Stimulated activated CD4-positive, alpha-beta T cell treated with anti-CD3 and anti-CD28 coated beads, TNF-alpha, amount 100 ng/mL, for 1 hour (primary cell): ENCODE measurements around the gene MAP3K7CL.
"Not testable (repeated sequence)": the region's sequence is repeated elsewhere in the genome, so short reads cannot be mapped to it uniquely, and the experiment has no call there.

Experiments
- DNase-seq, 3 donors: peaks; one replicate each; pipeline ENCODE4 v3.0.0-alpha.2; 2020; ENCODE audit warnings: low read depth in 3 of 3, low spot score in 1 of 3

MAP3K7CL gene

DNA sequence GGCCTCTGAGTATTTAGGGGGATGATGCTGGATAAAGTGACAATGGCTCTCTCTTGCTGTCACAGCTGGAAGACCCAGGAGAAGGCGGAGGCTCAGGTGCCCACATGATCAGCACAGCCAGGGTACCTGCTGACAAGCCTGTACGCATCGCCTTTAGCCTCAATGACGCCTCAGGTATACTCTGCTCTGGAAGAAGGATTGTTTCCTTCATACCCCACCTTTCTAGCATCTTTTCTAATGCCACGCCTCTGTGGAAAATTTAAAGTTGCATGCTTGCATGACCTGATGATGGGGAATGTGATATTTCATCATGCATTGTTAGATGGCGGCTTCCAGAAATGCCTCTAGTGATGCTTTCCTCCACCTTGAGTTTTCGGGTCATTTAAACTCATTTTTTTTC is 2.8 kb downstream of the MAP3K7CL start:
- no peak for DNase-seq

DNA sequence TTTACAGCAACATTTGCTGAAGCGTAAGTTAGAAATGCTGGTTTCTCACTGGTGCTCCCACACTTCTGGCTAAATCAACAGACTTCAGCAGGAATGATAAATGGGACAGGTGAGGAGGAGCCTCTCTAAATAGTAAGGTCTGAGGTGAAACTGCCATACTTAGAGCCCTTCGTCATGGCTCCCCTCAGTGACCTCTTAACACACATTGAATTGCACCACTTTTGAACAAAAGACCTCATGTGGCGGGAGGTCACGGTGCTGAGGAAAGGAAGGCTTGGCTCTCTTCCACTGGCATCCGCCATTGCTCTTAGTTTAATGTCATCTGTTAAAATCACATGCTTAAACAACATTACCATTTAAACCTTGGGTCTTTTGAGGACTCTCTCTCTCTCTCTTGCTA is 3.4 kb downstream of the MAP3K7CL start:
- DNase-seq, result no peak

DNA sequence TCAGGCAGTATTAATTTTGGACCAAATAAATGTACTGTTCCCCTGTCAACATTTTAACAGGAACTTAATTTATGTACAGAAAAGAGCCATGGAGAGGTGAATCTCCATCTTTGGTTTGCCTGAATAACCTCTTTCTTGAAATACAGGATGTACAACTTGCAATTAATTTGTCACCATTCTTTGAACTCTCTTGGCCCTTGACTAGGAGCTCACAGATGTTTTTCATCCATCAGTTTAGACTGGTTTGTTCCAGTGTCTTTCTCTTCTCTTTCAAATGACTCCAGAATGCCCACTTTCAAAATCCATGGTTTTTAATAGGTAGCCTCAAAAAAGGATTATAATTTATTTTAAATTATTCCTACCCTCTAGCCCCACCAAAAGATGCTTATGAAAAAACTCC is 5.0 kb downstream of the MAP3K7CL start:
- DNase-seq, result no peak

DNA sequence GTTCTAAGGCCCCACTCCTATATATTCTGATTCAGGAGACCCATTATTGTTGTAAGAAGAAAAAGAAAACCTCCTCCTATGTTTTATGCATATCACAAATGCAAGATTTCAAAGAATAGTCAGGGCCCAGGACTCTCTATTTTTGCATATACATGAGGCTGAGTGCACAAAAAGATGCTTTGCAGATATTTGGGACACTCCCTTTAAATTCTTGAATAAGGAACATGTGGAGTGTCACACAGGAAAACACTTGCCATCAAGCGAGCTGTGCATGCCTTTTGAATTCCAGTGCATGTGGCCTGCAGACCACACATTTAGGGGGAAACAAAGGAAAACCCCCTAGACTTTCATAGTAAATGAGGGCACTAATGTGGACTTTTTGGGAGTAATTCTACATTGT is 5.6 kb downstream of the MAP3K7CL start:
- DNase-seq, result no peak

DNA sequence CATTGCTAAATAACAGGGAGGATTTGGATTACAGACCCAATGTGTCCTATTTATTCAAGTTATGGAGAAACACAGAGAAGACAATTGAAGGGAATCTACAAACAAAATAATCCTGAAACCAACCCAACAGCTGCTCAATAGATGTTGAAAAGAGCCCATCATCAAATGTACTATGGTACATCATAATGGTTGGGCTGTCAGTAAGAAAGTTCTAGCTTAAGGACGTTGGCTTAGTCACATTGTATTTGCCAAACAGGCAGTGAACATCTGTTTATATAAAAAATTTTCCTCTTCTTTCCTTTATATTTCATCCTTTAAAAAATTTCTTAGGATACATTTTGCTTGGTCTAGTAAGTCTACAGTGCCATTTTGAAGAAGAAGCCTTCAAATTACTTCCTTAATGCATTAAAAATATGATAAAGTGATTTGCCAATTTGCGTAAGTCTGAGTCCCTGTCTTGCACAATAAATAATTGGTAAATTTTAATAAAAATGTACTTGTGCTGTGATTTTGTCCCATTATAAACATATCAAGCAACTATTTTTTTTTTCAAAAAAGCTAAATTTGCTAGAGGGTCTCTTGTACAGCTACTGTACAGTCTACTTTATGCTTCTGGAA is 14.4 kb downstream of the MAP3K7CL start:
- no peak for DNase-seq

DNA sequence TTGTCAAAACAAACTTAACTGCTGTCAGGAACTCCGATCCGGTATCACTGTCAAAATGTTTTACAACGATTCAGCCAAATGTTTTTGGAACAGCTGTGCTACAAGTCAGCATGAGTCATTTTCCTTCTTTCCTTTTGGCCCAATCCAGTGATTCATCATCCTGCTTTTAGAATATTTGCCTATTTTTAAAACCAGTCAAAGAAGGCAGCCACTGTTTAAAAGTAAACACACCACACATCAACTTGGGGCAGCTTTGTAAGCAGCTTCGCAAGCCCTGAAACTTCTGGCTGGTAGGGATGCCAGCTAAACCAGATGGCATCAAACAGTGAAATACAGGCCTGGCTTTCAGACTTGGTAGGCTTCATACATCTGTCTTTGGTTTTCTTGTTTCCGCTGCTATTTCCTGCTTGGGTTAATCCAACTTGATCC is 14.9 kb downstream of the MAP3K7CL start:
- no peak for DNase-seq

DNA sequence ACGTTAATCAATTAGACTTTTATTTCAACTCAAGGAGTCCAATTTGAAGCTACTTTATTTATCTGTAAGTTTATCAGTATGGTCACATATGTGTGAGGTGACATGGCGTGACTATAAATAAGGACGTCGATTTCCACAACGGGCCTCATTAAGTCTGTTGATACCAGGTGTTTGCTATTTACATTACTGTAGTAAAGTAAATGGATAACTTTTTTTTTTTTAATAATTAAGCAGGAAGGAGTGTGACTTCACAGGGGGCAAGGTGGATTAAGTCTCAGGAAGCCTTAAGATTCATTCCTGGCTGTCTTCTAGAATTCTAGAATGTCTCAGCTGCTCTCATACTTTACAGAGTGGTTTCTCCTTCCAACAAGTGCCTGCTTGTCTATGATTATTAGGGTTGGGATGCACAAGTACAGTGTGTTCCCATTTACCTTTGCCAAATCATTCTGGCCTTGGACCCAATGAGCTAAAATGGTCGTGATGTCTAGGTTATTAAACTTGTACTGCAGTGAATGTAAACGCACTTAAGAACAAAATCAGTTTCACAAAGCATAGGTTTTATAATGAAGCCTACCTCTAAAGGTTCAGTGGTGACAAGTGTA is 15.5 kb downstream of the MAP3K7CL start:
- DNase-seq, result no peak

DNA sequence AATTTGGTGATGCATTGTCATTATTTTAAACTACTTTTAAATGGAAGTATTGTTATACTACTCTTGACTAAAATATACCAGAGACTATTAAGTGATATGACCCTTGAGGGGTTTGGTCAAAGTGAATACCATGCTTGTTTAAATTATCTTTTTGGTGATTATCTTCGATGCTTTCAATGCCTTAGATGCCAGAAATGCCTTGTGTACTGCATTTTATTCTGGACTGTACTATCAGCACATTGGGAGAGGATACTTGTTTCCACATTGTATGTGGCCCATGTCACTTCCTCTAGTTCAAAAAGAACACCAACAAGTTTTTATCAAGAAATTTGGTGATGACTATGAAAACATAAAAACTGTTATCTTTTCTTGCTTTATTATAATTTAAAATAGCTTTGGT is 16.3 kb downstream of the MAP3K7CL start:
- no peak for DNase-seq

DNA sequence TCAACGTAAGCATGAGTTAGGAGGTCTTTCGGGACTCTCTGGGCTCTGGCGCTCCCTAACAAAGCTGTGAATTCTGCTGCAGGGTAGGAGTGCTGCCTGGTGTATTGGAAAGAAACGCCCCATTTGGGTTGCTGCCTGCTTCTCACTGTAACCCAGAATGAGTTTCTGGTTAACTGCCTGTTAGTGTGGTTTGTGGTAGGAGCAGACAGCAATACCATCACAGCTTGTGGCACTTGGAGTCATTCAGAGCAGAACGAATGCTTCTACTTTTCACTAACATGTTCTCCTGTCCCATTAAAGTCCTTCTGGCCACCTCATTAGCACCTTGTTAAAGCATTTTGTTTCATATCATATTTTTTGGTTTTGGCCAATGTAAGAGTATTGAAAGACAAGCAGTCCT is 18.1 kb downstream of the MAP3K7CL start:
- no peak for DNase-seq

DNA sequence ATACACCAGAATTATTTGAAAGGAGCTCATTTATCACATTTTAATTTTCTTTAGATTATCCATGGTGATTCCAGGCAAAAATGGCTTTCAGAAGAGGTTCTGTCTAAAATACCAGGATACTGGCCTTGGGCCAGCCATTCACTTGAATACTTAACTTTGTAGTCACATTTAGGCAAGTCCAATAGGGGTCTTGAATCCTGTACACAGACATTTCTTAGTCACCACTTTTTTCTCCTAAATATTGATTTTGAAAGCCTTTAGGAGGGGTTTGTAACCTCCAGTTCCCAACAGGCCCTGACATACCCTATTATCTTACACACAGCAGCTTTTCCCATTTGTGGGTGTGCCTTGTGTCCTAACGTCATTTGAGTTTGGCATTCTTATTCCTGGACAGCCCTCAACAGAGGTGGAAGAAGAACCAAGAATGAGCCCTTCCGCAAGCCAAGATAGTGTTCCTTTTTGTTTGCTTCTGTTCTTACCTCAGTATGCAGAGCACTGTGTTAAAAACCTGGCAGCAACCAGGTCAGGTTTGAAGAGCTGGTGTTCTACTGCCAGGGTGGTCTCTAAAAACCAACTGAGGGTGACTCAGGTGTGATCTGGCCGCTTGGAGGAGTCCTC is 19.5 kb downstream of the MAP3K7CL start:
- no peak for DNase-seq

DNA sequence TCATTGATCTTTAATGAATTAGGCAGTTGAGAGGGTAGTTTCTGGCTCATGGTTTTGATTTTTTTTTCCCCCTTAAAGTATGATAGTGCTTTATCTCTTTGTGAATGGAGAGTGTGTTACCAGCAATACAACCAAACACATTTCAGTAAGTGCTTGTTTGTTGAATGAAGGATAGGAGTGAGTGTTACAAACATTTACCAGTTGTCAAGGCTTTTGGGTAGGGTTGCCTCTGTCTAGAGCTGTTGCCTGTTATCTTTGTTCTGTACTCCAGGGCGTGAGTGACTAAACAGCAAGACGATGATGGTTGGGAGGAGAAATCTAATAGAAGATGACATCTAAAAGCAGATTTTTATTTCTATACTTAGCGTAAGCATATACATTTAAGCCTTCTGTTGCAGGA is 21.5 kb downstream of the MAP3K7CL start:
- DNase-seq, result no peak

DNA sequence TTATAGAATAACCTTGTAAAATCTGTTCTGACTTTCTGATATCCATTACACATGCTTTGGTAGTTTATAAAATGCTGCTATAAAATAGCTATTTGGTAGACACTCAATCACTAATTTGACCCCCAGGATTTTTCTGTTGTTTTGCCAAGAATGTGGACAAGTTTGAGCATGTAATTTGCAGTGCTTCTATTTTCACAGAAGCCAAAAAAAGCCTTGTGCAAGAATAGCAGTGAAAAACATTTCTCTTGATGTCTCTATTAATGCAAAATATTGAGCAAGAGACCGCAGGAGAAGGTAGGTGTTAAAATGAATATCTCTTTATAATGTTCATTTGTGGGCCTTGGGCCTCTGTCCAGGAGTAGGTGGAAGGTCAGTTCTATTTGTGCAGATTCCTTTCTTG is 22.5 kb downstream of the MAP3K7CL start:
- no peak for DNase-seq

DNA sequence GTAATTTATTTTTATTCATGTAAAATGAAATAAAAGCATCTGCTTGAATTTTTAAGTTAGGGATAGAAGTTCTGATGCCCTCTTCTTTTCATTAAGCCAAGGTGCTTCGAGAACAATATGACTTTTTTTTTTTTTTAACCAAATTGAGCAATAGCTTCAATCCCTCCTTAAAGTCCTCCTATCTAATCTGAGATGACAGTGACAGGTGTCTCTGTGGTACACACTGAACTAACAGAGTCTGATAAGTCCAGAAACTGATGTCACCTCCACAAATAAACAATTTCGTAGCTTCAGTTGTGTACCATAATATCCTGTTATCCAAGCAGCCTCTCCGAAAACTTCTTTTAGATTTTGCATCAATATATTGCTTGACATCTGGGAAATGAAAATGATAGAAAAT is 23.8 kb downstream of the MAP3K7CL start:
- DNase-seq, result no peak

DNA sequence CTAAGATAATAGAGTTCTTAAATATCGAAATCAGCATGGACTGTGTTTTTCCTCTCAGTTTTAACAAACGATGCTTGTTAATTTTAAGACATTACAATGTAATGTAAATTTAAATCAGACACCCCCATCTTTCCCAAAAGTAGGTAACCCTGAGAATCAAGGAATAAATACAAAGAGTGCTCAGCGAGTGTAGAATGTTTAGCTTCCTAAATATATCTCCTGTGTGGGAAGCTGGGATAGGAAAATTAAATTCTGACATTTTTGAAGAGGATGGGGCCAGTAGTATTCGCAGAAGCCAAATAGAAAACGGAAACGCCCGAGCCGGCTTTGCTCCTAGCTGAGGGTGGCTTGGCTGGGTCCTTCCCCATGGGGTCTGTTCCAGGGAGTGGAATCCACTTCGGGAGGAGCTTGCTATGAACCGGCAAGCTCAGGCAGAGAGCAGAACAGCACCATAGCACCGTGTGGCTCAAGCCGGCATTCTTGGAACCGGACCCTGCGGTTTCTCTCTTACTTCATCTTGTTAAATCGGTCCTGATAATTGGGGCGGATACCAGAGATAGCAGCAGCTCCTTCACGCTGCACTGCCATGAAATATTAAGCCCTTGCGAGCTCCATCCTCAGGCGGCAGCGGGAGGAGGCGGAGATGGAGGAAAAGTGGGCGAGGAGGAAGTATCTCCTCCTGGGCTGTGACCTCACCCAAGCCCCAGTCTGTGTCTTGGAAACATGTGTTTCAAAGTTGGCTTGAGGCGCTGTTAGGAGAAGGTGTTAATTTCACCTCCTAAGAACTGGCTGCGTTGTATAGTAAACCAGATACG is 24.9 kb downstream of the MAP3K7CL start:
- DNase-seq, result no peak

DNA sequence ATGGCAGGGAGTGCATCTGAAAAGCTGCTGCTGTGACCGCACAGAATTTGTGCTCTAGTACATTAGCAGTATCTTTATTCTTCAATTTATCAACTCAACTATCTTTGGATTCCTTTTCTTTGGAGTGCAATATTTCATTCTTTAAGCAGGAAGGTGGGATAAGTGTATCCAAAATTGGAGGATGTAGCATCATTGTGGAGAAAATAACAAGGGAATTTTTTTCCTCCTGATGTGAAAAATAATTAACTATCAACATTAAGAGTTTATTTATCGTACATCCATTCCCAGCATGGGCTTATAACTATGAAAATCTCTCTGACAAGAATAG is 25.5 kb downstream of the MAP3K7CL start:
- DNase-seq, result no peak

DNA sequence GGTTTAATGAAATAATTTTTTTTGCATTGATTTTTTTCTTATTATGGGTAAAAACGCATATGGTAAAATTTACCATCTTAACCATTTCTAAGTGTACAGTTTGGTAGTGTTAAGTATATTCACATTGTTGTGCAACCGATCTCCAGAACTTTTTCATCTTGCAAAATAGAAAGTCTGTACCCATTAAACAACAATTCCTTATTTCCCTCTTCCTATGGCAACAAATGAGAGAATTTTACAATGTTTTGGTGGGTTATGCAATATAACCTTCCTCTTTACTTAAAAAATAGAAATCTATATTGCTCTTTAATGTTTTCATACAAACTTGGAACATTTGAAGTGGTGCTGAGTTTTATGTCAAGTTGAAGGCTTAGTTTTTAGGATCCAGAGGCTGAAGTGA is 26.6 kb downstream of the MAP3K7CL start:
- no peak for DNase-seq

DNA sequence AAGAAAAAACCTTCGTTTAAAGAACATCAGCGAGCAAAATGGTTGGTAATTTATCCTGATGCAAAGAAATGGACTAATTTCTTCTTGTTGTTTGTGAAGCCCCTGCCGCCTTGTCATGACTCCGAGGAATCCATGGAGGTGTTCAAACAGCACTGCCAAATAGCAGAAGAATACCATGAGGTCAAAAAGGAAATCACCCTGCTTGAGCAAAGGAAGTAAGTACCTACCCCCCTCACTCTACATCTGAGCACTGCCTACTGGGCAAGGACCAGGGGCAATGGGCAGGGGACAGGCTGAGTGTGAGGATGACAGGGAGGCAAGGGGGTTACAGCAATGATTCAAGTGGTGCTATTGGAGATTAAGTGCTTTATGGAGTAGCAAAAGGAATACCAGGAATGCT is 29.4 kb downstream of the MAP3K7CL start:
- DNase-seq, result no peak

DNA sequence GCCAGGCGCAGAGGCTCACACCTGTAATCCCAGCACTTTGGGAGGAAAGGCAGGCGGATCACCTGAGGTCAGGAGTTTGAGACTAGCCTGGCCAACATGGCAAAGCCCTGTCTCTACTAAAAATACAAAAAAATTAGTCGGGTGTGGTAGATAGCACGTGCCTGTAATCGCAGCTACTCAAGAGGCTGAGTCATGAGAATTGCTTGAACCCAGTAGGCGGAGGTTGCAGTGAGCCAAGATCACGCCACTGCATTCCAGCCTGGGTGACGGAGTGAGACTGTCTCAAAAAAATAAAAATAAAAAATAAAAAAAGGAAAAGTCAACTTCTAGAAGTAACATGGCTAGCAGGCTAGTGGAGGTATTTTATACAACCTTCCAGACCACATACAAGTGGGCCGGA is 32.4 kb downstream of the MAP3K7CL start:
- DNase-seq, result not testable (repeated sequence)

DNA sequence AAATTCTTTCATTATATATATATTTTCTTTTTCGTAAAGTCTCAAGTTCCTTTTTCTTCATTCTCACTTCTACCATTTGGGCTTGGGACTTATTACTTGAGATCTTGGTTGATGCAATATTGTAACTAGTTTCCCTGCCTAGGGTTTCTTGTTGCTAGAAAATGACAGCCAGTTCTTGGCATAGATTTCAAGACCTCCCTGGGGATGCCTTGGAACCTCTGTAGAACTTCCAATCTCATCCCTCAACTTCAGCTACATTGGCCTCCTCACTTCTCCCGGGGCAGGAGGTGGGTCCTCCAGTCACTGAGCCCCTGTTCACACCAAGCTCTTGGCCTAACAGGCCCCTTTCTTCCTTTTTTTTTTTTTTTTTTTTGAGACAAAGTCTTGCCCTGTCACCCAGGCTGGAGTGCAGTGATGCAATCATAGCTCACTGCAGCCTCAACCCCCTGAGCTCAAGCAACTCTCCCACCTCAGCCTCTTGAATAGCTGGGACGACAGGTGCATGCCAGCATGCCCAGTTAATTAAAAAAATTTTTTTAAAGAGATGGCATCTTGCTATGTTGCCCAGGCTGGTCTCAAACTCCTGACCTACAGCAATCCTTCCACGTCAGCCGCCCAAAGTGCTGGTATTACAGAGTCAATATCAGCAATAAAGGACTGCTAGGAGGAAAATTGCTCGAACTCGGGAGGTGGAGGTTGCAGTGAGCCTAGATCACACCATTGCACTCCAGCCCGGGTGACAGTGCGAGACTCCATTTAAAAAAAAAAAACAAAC is 33.1 kb downstream of the MAP3K7CL start:
- DNase-seq, result no peak

DNA sequence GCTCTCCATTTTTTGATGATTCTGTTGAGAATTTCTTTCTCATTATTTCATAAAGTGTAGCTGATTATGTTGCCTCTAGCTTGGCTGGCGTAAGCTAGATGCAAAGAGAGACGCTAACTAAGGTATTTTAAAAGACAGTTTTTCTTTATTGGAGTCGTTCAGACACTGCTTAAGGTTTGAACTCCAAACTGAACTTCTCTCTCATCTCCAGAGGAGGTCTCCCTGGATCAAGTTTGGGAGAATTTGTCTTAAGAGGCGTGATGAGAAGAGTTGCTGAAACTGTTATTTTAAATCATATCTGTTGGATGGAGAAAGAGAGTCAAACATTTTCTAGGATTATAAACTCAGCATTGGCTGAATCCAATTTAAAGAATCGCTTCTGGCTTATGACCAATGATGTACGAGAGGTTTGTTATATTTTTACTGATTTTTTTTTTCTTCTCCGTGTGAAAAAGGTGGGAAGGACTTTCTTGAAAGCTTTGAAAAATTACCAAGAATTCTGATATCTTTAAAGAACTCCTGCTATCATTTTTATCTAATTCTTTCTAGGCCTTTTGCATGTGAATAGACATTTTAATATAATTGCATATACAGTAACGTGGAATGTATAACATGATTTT is 34.0 kb downstream of the MAP3K7CL start:
- no peak for DNase-seq

DNA sequence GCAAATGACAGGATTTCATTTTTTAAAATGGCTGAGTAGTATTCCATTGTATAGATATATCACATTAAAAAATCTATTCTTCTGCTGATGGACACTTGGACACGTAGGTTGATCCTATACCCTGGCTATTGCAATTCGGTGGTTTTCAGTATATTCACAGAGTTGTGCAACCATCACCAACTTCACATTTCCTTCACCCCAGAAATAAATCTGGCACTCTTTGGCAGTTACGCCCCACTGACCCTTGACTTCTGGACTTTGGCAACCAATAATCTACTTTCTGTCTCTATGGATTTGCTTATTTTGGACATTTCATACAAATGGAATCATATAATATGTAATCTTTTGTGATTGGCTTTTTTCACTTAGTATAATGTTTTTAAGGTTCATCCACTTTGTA is 35.9 kb downstream of the MAP3K7CL start:
- no peak for DNase-seq
